Nephron (organoid): ENCODE data around the gene SV2B.

Source experiments
- H3K27ac Mint-ChIP-seq, 3 experiments: 2 replicates each; pipeline ENCODE4 v1.8.0; 2020; ENCODE audit warnings: mixed read lengths in 3 of 3, mild to moderate bottlenecking in 2 of 3, moderate library complexity in 1 of 3
- H3K27me3 Mint-ChIP-seq: 2 replicates; pipeline ENCODE4 v1.8.0; 2021; ENCODE audit warnings: low read depth, mild to moderate bottlenecking, moderate library complexity, mixed read lengths
- H3K36me3 Mint-ChIP-seq: 2 replicates; pipeline ENCODE4 v1.8.0; 2020; ENCODE audit warnings: low read depth, mixed read lengths
- H3K4me1 Mint-ChIP-seq: 2 replicates; pipeline ENCODE4 v1.8.0; 2020; ENCODE audit warnings: mixed read lengths
- H3K4me3 Mint-ChIP-seq, 3 experiments: 2 replicates each; pipeline ENCODE4 v1.8.0; 2020; ENCODE audit warnings: mild to moderate bottlenecking in 3 of 3, mixed read lengths in 3 of 3, moderate library complexity in 2 of 3
- H3K9me3 Mint-ChIP-seq: 2 replicates; pipeline ENCODE4 v1.8.0; 2020; ENCODE audit warnings: mixed read lengths
- TF ChIP-seq, protein P1 (sequence below), 3 experiments: fragments of 200-600 bp; sonication (generic); IDR thresholded peaks; one replicate each; pipeline ENCODE4 v1.5.0; 2021; ENCODE audit warnings: antibody characterized with exemption in 3 of 3; ENCODE audit not compliant: unreplicated experiment in 3 of 3

The SV2B gene

DNA sequence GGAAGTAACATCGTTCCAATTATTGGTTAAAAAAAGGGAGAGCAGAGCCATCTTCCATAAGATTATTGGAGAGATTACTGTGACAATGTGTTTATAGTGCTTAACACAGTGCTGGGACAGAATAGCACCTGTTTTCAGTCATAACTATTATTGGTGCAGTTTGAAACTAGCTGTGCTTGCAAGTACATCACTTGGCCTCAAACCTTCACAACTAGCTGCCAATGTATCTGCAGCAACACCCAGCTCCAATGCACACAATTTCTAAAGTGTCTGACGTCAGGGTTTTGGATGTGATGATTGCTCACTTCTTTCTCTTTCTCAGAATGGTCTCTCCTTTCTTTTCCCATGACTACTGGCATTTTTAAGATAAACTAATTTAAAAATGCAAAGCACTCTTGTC lies 246.2 kb downstream of the SV2B start:
- TF ChIP-seq, protein P1, sequence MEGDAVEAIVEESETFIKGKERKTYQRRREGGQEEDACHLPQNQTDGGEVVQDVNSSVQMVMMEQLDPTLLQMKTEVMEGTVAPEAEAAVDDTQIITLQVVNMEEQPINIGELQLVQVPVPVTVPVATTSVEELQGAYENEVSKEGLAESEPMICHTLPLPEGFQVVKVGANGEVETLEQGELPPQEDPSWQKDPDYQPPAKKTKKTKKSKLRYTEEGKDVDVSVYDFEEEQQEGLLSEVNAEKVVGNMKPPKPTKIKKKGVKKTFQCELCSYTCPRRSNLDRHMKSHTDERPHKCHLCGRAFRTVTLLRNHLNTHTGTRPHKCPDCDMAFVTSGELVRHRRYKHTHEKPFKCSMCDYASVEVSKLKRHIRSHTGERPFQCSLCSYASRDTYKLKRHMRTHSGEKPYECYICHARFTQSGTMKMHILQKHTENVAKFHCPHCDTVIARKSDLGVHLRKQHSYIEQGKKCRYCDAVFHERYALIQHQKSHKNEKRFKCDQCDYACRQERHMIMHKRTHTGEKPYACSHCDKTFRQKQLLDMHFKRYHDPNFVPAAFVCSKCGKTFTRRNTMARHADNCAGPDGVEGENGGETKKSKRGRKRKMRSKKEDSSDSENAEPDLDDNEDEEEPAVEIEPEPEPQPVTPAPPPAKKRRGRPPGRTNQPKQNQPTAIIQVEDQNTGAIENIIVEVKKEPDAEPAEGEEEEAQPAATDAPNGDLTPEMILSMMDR (IDR thresholded peaks at IDR 0.05; ENCODE audit: unreplicated experiment in 3 of 3): no peak
- Mint-ChIP-seq H3K27ac (no peak overlapping the region), H3K4me3 (no peak overlapping the region), H3K4me1 (no peaks in the 10 kb centered on the region), H3K36me3 (no peaks in the 10 kb centered on the region), H3K27me3 (peaks cover 10% of the 10 kb centered on the region), H3K9me3 (no peaks in the 10 kb centered on the region)

GRCh38 chr15:91348752-91349500 lies 248.9 kb downstream of the SV2B start:
- TF ChIP-seq, protein P1 (IDR thresholded peaks at IDR 0.05; ENCODE audit: unreplicated experiment in 3 of 3): no peak
- Mint-ChIP-seq H3K4me3 (no peak overlapping the region), H3K27me3 (peaks cover 14% of the 10 kb centered on the region), H3K27ac (no peak overlapping the region), H3K9me3 (no peaks in the 10 kb centered on the region), H3K36me3 (no peaks in the 10 kb centered on the region), H3K4me1 (no peaks in the 10 kb centered on the region)
